HEK293 (cell line): ENCODE results near the gene CSF1.

ENCODE experiments used
- CTCF ChIA-PET: fragments of 350-600 bp; formaldehyde crosslinking; extraction: SDS; loops from one replicate; lab custom pipeline; 2021; ENCODE audit warnings: antibody characterized with exemption; lab: Yijun Ruan, JAX
- POLR2A ChIA-PET: fragments of 300-600 bp; formaldehyde crosslinking; extraction: SDS; loops from one replicate; lab custom pipeline; 2020; ENCODE audit warnings: antibody characterized with exemption, inconsistent platforms; lab: Yijun Ruan, JAX
- H3K27ac ChIP-seq: fragments of 200-500 bp; sonication (Bioruptor generic); 2 replicates; pipeline ENCODE4 v1.5.1; 2014; ENCODE audit warnings: low read depth, low read length, control low read depth, inconsistent platforms; ENCODE audit errors: extremely low read depth
- H3K36me3 ChIP-seq, 2 experiments: fragments of 200-500 bp in 1 of 2; sonication (Bioruptor generic) in 1 of 2; 1 replicate in 1 of 2; 2 replicates in 1 of 2; pipeline ENCODE4 v1.5.1; 2014 to 2017; ENCODE audit warnings: inconsistent platforms in 2 of 2, low read length in 2 of 2; ENCODE audit not compliant: control insufficient read depth in 2 of 2, insufficient read depth in 1 of 2
- H3K4me1 ChIP-seq: fragments of 200-500 bp; sonication (Bioruptor generic); 2 replicates; pipeline ENCODE4 v1.5.1; 2014; ENCODE audit warnings: mild to moderate bottlenecking, low read length, inconsistent platforms; ENCODE audit not compliant: control insufficient read depth, insufficient read depth
- H3K4me3 ChIP-seq: 2 replicates; pipeline ENCODE4 v1.5.1; 2011; ENCODE audit warnings: low read depth, mild to moderate bottlenecking, control low read depth, low read length, moderate library complexity
- H3K9me3 ChIP-seq: fragments of 200-500 bp; sonication (Bioruptor generic); 2 replicates; pipeline ENCODE4 v1.5.1; 2014; ENCODE audit warnings: low read depth, low read length, inconsistent platforms; ENCODE audit not compliant: control insufficient read depth, insufficient read depth
- FEZF1 ChIP-seq: fragments of 450-650 bp; formaldehyde crosslinking; IDR thresholded peaks from 2 replicates; pipeline ENCODE4 v1.5.1; 2016; ENCODE audit warnings: missing biosample characterization, missing genetic modification characterization
- HOXC10 ChIP-seq: sonication (generic); formaldehyde crosslinking; IDR thresholded peaks from 2 replicates; pipeline ENCODE4 v1.8.1; 2023; ENCODE audit warnings: mild to moderate bottlenecking, missing genetic modification reagents
- KLF16 ChIP-seq: fragments of 450-650 bp; formaldehyde crosslinking; IDR thresholded peaks from 2 replicates; pipeline ENCODE4 v1.5.1; 2017; ENCODE audit warnings: missing biosample characterization, missing genetic modification characterization
- MZF1 ChIP-seq: fragments of 450-650 bp; formaldehyde crosslinking; IDR thresholded peaks from 2 replicates; pipeline ENCODE4 v1.5.1; 2017; ENCODE audit warnings: missing biosample characterization, missing genetic modification characterization, borderline replicate concordance
- SETDB1 ChIP-seq: IDR thresholded peaks from one replicate; pipeline ENCODE4 v1.6.1; 2017; ENCODE audit warnings: mild to moderate bottlenecking, low read length, moderate library complexity, mixed read lengths; ENCODE audit not compliant: insufficient read length
- SP7 ChIP-seq: fragments of 450-650 bp; formaldehyde crosslinking; IDR thresholded peaks from 2 replicates; pipeline ENCODE4 v1.5.1; 2016; ENCODE audit warnings: missing biosample characterization, missing genetic modification characterization
- ZBTB1 ChIP-seq: fragments of 450-650 bp; formaldehyde crosslinking; IDR thresholded peaks from 2 replicates; pipeline ENCODE4 v1.5.1; 2016; ENCODE audit warnings: missing biosample characterization, missing genetic modification characterization
- ZNF121 ChIP-seq: fragments of 450-650 bp; formaldehyde crosslinking; IDR thresholded peaks from 2 replicates; pipeline ENCODE4 v1.5.1; 2016; ENCODE audit warnings: missing biosample characterization, missing genetic modification characterization
- ZNF146 ChIP-seq: fragments of 450-650 bp; formaldehyde crosslinking; IDR thresholded peaks from 2 replicates; pipeline ENCODE4 v1.5.1; 2016; ENCODE audit warnings: missing biosample characterization, missing genetic modification characterization
- ZNF175 ChIP-seq: fragments of 450-650 bp; formaldehyde crosslinking; IDR thresholded peaks from 2 replicates; pipeline ENCODE4 v1.5.1; 2016; ENCODE audit warnings: missing biosample characterization, missing genetic modification characterization
- ZNF211 ChIP-seq: fragments of 450-650 bp; formaldehyde crosslinking; IDR thresholded peaks from 2 replicates; pipeline ENCODE4 v1.5.1; 2016; ENCODE audit warnings: low read depth, missing biosample characterization, missing genetic modification characterization
- ZNF302 ChIP-seq: fragments of 450-650 bp; formaldehyde crosslinking; IDR thresholded peaks from 2 replicates; pipeline ENCODE4 v1.5.1; 2016; ENCODE audit warnings: missing biosample characterization, missing genetic modification characterization, low read depth
- ZNF341 ChIP-seq: fragments of 450-650 bp; formaldehyde crosslinking; IDR thresholded peaks from 2 replicates; pipeline ENCODE4; 2016; ENCODE audit warnings: low read depth, missing biosample characterization, missing genetic modification characterization
- ZNF391 ChIP-seq: fragments of 450-650 bp; formaldehyde crosslinking; IDR thresholded peaks from 2 replicates; pipeline ENCODE4 v1.5.1; 2016; ENCODE audit warnings: low read depth, missing biosample characterization, missing genetic modification characterization, borderline replicate concordance
- ZNF501 ChIP-seq: fragments of 450-650 bp; formaldehyde crosslinking; IDR thresholded peaks from 2 replicates; pipeline ENCODE4 v1.5.1; 2016; ENCODE audit warnings: missing biosample characterization, missing genetic modification characterization
- ZNF530 ChIP-seq: fragments of 450-650 bp; formaldehyde crosslinking; IDR thresholded peaks from 2 replicates; pipeline ENCODE4 v1.5.1; 2016; ENCODE audit warnings: low read depth, missing biosample characterization, missing genetic modification characterization
- ZNF585B ChIP-seq: fragments of 450-650 bp; formaldehyde crosslinking; IDR thresholded peaks from 2 replicates; pipeline ENCODE4 v1.5.1; 2016; ENCODE audit warnings: missing biosample characterization, missing genetic modification characterization
- ZNF600 ChIP-seq: fragments of 450-650 bp; formaldehyde crosslinking; IDR thresholded peaks from 2 replicates; pipeline ENCODE4 v1.5.1; 2016; ENCODE audit warnings: missing biosample characterization, missing genetic modification characterization
- ZNF626 ChIP-seq: fragments of 450-650 bp; sonication (Bioruptor Pico); formaldehyde crosslinking; IDR thresholded peaks from 2 replicates; pipeline ENCODE4 v1.5.1; 2018; ENCODE audit warnings: missing biosample characterization, missing genetic modification characterization, inconsistent platforms
- ZNF629 ChIP-seq: fragments of 450-650 bp; formaldehyde crosslinking; IDR thresholded peaks from 2 replicates; pipeline ENCODE4 v1.5.1; 2017; ENCODE audit warnings: missing biosample characterization, missing genetic modification characterization
- ZNF660 ChIP-seq: fragments of 450-650 bp; IDR thresholded peaks from 2 replicates; pipeline ENCODE4 v1.5.1; 2018; ENCODE audit warnings: missing biosample characterization, mild to moderate bottlenecking, missing genetic modification characterization
- ZNF707 ChIP-seq: fragments of 450-650 bp; formaldehyde crosslinking; IDR thresholded peaks from 2 replicates; pipeline ENCODE4 v1.5.1; 2016; ENCODE audit warnings: missing biosample characterization, missing genetic modification characterization
- TF ChIP-seq, protein P1 (sequence below): sonication (generic); formaldehyde crosslinking; IDR thresholded peaks from 2 replicates; pipeline ENCODE4 v1.8.1; 2022; ENCODE audit warnings: mild to moderate bottlenecking, moderate library complexity, missing genetic modification reagents
- TF ChIP-seq, protein P2 (sequence below): fragments of 450-650 bp; formaldehyde crosslinking; IDR thresholded peaks from 2 replicates; pipeline ENCODE4 v1.5.1; 2016; ENCODE audit warnings: missing biosample characterization, missing genetic modification characterization, borderline replicate concordance

CSF1 gene

DNA sequence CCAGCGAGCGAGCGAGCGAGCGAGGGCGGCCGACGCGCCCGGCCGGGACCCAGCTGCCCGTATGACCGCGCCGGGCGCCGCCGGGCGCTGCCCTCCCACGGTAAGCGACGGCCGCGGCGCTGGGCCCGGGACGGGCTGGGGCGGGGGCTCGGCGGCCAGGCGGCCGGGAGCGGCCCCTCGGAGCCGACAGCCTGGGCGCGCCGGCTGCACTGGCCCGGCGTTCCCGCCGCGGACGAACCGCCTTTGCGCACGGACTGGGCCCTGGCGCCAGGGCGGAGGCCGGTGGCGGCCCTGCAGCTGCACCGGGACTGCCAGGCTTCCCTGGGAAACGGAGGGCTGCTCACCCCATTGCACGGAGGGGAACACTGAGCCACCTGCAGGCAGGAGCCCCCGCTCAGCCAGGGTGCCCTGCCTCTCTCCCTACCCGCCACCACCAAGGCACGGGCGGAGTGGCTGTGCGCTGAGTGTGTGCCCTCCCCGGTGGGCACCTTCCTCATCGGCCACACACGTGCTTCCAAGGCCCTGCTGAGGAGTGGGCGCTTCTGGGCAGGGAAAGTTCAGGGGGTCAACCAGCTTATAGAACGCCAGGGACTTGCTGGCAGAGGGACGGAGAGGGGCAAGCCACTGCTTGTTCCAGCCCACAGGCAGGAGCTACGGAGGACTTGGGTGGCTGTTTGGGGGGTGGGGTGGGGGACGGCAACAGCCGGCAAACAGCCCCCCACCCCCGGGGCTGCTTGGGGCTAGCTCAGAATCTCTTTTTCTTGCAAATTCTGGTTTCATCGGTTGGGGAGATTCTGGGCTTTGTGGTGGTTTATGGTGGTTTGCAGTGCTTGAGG, 532 bp downstream of the CSF1 start (continued):
- TF ChIP-seq ZNF121 (tag by site-specific recombination): peak; percentile 24; the same call in 1 of the 2 replicates

DNA sequence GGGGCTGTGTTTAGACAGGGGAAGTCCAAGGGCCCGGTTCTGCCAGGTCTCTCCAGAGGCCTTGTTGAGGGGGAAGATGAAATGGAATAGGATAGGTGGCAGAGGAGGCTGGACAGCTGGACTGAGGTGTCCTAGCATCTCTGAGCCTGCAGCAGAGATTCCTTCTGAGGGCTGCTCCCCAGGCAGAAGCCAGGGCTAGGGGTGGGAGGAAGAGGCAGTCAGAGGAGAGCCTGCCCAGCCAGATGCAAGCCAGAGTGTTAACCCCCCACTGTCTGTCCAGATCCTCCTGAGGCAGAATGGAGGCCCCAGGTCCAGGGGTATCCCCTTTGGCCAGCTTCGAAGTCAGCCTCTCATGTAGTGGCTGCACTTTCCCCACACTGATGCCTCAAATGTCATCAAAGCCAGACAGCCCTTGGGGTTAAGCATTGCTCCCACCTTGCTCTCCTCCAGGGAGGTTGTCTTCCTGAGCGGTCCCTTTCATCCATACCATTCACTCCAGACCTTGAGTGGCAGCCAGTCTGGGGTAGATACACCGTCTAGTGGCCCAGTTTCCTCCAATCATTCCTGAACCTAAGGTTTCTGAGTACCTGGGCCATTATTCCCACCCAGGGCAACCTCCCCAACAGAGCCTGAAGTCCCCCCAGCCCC, 1.7 kb downstream of the CSF1 start:
- TF ChIP-seq SP7 (tag by site-specific recombination): no peak
- TF ChIP-seq ZNF626 (tag by site-specific recombination): no peak
- 0 out of 2 replicates have a peak, but pooled peaks have one; percentile 20 for TF ChIP-seq ZNF600
- TF ChIP-seq ZNF707 (tag by site-specific recombination): no peak
- TF ChIP-seq, all 188 proteins: peak for 1
- CTCF ChIA-PET: interaction anchor here (0.8 to 2.3 kb wide), 2 partner anchors 72 to 135 kb away, joined by 6 to 7 read pairs; partner anchors contain the start of gene AHCYL1
- Histone ChIP-seq H3K36me3 (peaks cover 0 to 40% of the 10 kb centered on the region in 2 experiments; a peak in 2 of 3 replicates), H3K27ac (no peak overlapping the region), H3K9me3 (no peaks in the 10 kb centered on the region), H3K4me1 (peaks cover 3% of the 10 kb centered on the region; the same call in 1 of the 2 replicates), H3K4me3 (no peak overlapping the region)
- POLR2A ChIA-PET: interaction anchor here (1.0 to 1.2 kb wide), 2 partner anchors 15 to 72 kb away, joined by 3 to 4 read pairs; partner anchors contain the start of gene AHCYL1

DNA sequence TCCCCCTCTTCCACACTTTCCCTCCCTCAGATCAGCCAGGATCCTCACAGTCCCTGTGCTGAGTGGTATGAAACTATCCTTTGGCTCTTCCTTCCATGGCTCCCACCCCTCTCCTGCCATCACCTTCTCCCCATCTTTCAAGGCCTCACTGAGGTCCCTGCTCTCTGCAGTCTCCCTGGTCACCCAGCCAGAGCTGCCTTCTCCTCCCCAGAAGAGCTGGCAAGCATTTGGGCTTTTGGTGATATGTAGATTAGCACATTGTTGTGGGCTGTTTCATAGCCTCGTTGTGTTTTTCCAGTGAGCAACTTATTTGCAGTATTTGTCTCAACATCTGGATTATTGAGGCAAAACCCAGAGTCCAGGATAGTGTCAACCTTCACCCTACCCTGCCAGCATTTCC, 2.2 kb downstream of the CSF1 start:
- ChIA-PET POLR2A (no interaction called here), CTCF (interaction anchor here (0.6 to 3.1 kb wide), 4 partner anchors 11 to 100 kb away, joined by 3 to 11 read pairs (median 5); partner anchors contain the start of gene AHCYL1)
- Histone ChIP-seq H3K4me1 (peaks cover 3% of the 10 kb centered on the region; the same call in 1 of the 2 replicates), H3K27ac (no peak overlapping the region), H3K9me3 (no peaks in the 10 kb centered on the region), H3K4me3 (no peak overlapping the region), H3K36me3 (peaks cover 0 to 46% of the 10 kb centered on the region in 2 experiments; a peak in 2 of 3 replicates)
- TF ChIP-seq ZBTB1 (tag by site-specific recombination) (no peak), ZNF501 (tag by site-specific recombination) (no peak), ZNF175 (tag by site-specific recombination) (no peak), ZNF391 (no peak), ZNF341 (peak; percentile 81), ZNF530 (tag by site-specific recombination) (no peak)

DNA sequence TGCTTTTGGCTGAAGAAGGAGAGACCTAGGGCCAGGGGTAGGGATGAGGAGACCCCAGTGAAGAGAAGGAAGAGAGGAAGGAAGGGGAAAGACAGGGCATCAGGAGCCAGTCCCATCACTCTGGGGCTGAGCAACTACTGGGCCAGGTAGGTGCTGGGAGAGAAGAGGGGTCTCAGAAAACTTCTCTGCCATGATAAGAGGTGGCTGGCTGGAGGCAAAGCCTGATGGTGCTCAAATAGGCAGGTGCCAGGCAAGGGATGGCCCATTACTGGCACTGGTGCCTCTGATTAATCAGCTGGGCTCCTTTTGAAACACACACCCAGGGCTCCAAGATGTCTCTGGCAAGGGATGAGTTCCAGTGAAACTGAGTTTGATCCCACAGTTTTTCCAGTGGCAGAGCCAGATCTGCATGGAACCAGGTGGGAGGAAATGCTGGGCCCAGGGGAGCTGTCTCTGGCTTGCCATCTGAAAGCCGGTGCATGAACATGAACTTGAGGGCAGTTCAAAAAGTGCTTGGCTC, 2.8 kb downstream of the CSF1 start:
- H3K27ac ChIP-seq: no peak overlapping the region
- CTCF ChIA-PET: interaction anchor here (0.6 to 3.1 kb wide), 5 partner anchors 10 to 137 kb away, joined by 3 to 11 read pairs (median 3); partner anchors contain the start of gene AHCYL1
- POLR2A ChIA-PET: no interaction called here
- H3K4me3 ChIP-seq: no peak overlapping the region
- H3K4me1 ChIP-seq: peaks cover 3% of the 10 kb centered on the region; the same call in 1 of the 2 replicates
- H3K36me3 ChIP-seq: peaks cover 0 to 51% of the 10 kb centered on the region in 2 experiments; a peak in 2 of 3 replicates
- no peaks in the 10 kb centered on the region for H3K9me3 ChIP-seq
- TF ChIP-seq ZNF146 (tag by site-specific recombination) (no peak), ZNF341 (no peak), ZNF585B (tag by site-specific recombination) (no peak), KLF16 (tag by site-specific recombination) (no peak), FEZF1 (tag by site-specific recombination) (no peak), ZNF660 (no peak), SETDB1 (no peak), ZNF302 (tag by site-specific recombination) (no peak), MZF1 (no peak), ZNF629 (tag by site-specific recombination) (no peak), ZNF211 (tag by site-specific recombination) (no peak), HOXC10 (CRISPR knock-in tag) (no peak)
- TF ChIP-seq, protein P1, sequence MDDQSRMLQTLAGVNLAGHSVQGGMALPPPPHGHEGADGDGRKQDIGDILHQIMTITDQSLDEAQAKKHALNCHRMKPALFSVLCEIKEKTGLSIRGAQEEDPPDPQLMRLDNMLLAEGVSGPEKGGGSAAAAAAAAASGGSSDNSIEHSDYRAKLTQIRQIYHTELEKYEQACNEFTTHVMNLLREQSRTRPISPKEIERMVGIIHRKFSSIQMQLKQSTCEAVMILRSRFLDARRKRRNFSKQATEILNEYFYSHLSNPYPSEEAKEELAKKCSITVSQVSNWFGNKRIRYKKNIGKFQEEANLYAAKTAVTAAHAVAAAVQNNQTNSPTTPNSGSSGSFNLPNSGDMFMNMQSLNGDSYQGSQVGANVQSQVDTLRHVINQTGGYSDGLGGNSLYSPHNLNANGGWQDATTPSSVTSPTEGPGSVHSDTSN (CRISPR knock-in tag): no peak
- TF ChIP-seq, protein P2, sequence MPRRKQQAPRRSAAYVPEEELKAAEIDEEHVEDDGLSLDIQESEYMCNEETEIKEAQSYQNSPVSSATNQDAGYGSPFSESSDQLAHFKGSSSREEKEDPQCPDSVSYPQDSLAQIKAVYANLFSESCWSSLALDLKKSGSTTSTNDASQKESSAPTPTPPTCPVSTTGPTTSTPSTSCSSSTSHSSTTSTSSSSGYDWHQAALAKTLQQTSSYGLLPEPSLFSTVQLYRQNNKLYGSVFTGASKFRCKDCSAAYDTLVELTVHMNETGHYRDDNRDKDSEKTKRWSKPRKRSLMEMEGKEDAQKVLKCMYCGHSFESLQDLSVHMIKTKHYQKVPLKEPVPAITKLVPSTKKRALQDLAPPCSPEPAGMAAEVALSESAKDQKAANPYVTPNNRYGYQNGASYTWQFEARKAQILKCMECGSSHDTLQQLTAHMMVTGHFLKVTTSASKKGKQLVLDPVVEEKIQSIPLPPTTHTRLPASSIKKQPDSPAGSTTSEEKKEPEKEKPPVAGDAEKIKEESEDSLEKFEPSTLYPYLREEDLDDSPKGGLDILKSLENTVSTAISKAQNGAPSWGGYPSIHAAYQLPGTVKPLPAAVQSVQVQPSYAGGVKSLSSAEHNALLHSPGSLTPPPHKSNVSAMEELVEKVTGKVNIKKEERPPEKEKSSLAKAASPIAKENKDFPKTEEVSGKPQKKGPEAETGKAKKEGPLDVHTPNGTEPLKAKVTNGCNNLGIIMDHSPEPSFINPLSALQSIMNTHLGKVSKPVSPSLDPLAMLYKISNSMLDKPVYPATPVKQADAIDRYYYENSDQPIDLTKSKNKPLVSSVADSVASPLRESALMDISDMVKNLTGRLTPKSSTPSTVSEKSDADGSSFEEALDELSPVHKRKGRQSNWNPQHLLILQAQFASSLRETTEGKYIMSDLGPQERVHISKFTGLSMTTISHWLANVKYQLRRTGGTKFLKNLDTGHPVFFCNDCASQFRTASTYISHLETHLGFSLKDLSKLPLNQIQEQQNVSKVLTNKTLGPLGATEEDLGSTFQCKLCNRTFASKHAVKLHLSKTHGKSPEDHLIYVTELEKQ: no peak
